Esophagus squamous epithelium (tissue), 5 donors: ENCODE data around the gene ACAA1. TPM values are rescaled to one million over a fixed set of nuclear protein-coding genes. Genes with fewer than 3 reads are reported as not detected.

Experiments
- DNase-seq: peaks from one replicate; lab custom pipeline; 2025; lab: John Stamatoyannopoulos, UW
- H3K27ac ChIP-seq, 4 donors: fragments of 200-600 bp; sonication (generic); one replicate each; pipeline ENCODE4 v1.5.1; 2016 to 2019; ENCODE audit warnings: mild to moderate bottlenecking in 1 of 4
- H3K27me3 ChIP-seq, 4 donors: fragments of 200-600 bp; sonication (generic); 1 replicate in 3 of 4; 2 replicates in 1 of 4; pipeline versions ENCODE4 v1.5.1 to v1.6.0; 2017 to 2021; ENCODE audit warnings: antibody characterized with exemption in 1 of 4
- H3K36me3 ChIP-seq, 3 donors: fragments of 200-600 bp; sonication (generic); one replicate each; pipeline ENCODE4 v1.5.1; 2016 to 2019
- H3K4me1 ChIP-seq, 3 donors: fragments of 200-600 bp; sonication (generic); one replicate each; pipeline ENCODE4 v1.5.1; 2017 to 2019
- H3K4me3 ChIP-seq, 4 donors: fragments of 200-600 bp; sonication (generic); 1 replicate in 3 of 4; 2 replicates in 1 of 4; pipeline ENCODE4 v1.5.1; 2016 to 2019; ENCODE audit warnings: mild to moderate bottlenecking in 2 of 4, moderate library complexity in 1 of 4
- H3K9me3 ChIP-seq, 3 donors: fragments of 200-600 bp; sonication (generic); one replicate each; pipeline ENCODE4 v1.5.1; 2016 to 2019
- POLR2A ChIP-seq, 4 donors: fragments of 450-650 bp; IDR thresholded peaks; one replicate each; pipeline ENCODE4 v1.6.1; 2017; ENCODE audit warnings: antibody characterized with exemption in 4 of 4, mild to moderate bottlenecking in 4 of 4, moderate library complexity in 3 of 4
- WGBS, 2 donors: methylation state at CpG; one replicate each; pipeline ENCODE4 v1.1.5; 2018; 5-methylcytosine and 5-hydroxymethylcytosine counted together
- intact Hi-C: fragments of 100-400 bp; cut with DNase I; formaldehyde crosslinking; loops from one replicate; pipeline ENCODE4 v1.15.0; 2022
- total RNA-seq, 4 donors: library from RNA; depleted of rRNA; stranded (reverse); fragments of >200 nt; gene quantifications; one replicate each; pipeline ENCODE4 v1.1.0, GENCODE V29; 2016
- TF ChIP-seq, protein P1 (sequence below), 6 experiments: fragments of 450-650 bp in 4 of 6; fragments of 200-600 bp in 2 of 6; sonication (generic) in 2 of 6; IDR thresholded peaks; one replicate each; pipeline ENCODE4 v1.5.1; 2016 to 2019; ENCODE audit warnings: antibody characterized with exemption in 6 of 6, mild to moderate bottlenecking in 4 of 6, moderate library complexity in 4 of 6
- donor health status: DM: yes; HTN: yes; CAD: no.

ACAA1 gene, protein sequence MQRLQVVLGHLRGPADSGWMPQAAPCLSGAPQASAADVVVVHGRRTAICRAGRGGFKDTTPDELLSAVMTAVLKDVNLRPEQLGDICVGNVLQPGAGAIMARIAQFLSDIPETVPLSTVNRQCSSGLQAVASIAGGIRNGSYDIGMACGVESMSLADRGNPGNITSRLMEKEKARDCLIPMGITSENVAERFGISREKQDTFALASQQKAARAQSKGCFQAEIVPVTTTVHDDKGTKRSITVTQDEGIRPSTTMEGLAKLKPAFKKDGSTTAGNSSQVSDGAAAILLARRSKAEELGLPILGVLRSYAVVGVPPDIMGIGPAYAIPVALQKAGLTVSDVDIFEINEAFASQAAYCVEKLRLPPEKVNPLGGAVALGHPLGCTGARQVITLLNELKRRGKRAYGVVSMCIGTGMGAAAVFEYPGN
- 10 to 100 TPM; 63.5 to 75.2 (median 68.7) TPM for total RNA-seq

DNA sequence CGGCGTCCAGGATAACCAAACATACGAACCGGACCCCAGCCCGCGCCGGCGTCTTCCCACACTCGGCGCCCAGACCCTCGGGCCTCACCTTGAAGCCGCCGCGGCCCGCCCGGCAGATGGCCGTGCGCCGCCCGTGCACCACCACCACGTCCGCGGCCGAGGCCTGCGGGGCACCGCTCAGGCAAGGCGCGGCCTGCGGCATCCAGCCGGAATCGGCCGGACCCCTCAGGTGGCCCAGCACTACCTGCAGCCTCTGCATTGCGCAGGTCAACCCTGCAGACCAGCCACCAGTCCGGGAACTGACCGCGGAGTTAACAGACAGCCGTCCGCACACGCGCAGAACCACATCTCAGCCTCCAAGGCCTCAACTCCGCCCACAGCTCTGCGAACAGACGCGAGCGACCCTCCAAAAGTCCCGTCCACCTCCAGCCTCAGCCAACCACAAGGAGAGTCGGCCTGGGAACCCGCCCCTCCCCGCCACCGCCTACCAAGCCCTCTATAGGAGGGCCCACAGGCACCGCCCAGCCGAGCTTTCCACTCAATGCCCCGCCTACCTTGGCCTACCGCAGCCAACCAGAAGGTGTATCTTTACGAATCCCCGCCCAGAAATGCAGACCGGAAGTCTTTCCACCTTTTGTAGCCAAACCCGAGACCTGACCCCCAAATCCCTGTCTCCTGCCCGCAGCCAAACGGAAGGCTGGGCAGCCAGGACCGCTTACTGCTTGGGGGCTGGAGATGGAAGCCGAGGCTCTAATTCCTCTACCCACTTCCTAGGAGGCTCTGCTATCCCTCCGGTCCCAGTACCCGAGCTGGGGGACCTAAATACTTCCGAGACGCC, at the start of gene ACAA1:
Gene ACAA1, minus strand, starts transcription at position 351 of the 838 bp plus-strand sequence. Its CDS starts 92 bp downstream, at position 259.
- Histone ChIP-seq H3K4me3 (peak within 1 kb of the TSS; percentile 64 to 99 (median 90)), H3K36me3 (peaks cover 0 to 53% (median 3%) of the 10 kb centered on the region in 3 donors), H3K27ac (peak within 1 kb of the TSS; percentile 90 to 98 (median 94)), H3K9me3 (no peaks in the 10 kb centered on the region), H3K27me3 (no peaks in the 10 kb centered on the region), H3K4me1 (peaks cover 39 to 78% (median 49%) of the 10 kb centered on the region in 3 donors)
- 0% methylated on average over 6 to 24 of the region's 66 CpGs for WGBS, 2 donors
- DNase-seq, result peak; percentile 98
- TF ChIP-seq POLR2A (IDR thresholded peaks at IDR 0.05), result peak in 3 of 4 donors; percentile 41 to 84 (median 66)
- TF ChIP-seq, protein P1, sequence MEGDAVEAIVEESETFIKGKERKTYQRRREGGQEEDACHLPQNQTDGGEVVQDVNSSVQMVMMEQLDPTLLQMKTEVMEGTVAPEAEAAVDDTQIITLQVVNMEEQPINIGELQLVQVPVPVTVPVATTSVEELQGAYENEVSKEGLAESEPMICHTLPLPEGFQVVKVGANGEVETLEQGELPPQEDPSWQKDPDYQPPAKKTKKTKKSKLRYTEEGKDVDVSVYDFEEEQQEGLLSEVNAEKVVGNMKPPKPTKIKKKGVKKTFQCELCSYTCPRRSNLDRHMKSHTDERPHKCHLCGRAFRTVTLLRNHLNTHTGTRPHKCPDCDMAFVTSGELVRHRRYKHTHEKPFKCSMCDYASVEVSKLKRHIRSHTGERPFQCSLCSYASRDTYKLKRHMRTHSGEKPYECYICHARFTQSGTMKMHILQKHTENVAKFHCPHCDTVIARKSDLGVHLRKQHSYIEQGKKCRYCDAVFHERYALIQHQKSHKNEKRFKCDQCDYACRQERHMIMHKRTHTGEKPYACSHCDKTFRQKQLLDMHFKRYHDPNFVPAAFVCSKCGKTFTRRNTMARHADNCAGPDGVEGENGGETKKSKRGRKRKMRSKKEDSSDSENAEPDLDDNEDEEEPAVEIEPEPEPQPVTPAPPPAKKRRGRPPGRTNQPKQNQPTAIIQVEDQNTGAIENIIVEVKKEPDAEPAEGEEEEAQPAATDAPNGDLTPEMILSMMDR (IDR thresholded peaks at IDR 0.05), result peak in 1 of 6 experiments; percentile 16
- intact Hi-C loops, result loop anchor here (2.0 to 10.0 kb wide), 2 partner anchors 32 to 102 kb away; partner anchors contain the start of gene DLEC1

DNA sequence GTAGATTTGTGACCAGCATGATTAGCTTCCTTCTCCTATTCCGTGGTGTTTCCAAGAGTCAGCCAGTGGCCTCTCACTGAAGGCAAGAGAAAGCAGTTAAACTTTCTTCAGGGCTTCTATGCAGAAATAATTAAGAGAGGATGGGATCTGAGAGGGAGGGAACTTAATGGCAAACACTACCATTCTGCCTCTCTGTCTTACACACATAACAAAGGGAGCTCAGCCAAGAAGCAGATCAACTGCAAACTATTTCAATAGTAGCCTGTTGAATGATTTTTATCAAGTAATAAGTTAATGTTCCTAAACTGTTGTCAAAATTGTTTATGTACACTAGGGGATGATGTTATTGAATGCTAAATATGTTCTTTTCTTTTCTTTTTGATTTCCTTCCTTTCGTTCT, 40.3 kb upstream of the ACAA1 start:
- Histone ChIP-seq H3K4me1 (peaks cover 8 to 37% (median 11%) of the 10 kb centered on the region in 3 donors), H3K36me3 (peaks cover 0 to 8% (median 0%) of the 10 kb centered on the region in 3 donors), H3K27ac (no peak overlapping the region), H3K9me3 (no peaks in the 10 kb centered on the region), H3K4me3 (no peak overlapping the region), H3K27me3 (no peaks in the 10 kb centered on the region)
- no peak for DNase-seq
- TF ChIP-seq, protein P1 (IDR thresholded peaks at IDR 0.05), result no peak
- TF ChIP-seq POLR2A (IDR thresholded peaks at IDR 0.05), result no peak
- intact Hi-C loops, result no loop called here
- WGBS, 2 donors, result 53 to 66% methylated on average over 2 of the region's 2 CpGs

DNA sequence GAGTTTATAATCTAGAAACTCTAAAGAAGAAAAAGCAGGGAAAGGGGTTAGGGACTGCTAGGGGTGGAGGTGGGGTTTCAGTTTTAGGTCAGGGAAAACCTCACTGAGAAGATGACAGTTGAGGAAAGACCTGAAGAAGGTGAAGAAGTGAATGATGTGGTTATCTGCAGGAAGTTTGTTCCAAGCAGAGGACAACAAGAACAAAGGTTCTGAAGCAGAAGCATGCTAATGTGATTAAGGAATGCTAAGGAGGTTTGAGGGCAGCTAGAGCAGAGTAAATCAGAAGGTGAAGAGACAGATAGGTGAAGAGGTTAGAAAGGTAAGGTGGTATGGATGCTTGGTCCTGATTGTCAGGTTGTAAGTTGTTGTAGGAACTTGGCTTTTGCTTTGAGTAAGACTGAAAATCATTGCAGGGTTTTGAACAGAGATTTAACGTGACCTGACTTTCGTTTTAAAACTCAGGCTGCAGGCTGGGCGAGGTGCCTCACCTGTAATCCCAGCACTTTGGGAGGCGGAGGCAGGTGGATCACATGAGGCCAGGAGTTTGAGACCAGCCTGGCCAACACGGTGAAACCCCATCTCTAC, 37.0 kb upstream of the ACAA1 start:
- TF ChIP-seq, protein P1 (IDR thresholded peaks at IDR 0.05), result no peak
- TF ChIP-seq POLR2A (IDR thresholded peaks at IDR 0.05), result no peak
- Histone ChIP-seq H3K4me1 (peaks cover 8 to 53% (median 11%) of the 10 kb centered on the region in 3 donors), H3K27me3 (no peaks in the 10 kb centered on the region), H3K9me3 (no peaks in the 10 kb centered on the region), H3K4me3 (no peak overlapping the region), H3K36me3 (peaks cover 0 to 8% (median 0%) of the 10 kb centered on the region in 3 donors), H3K27ac (no peak overlapping the region)
- 59 to 66% methylated on average over 5 of the region's 5 CpGs for WGBS, 2 donors
- intact Hi-C loops, result no loop called here
- no peak for DNase-seq

DNA sequence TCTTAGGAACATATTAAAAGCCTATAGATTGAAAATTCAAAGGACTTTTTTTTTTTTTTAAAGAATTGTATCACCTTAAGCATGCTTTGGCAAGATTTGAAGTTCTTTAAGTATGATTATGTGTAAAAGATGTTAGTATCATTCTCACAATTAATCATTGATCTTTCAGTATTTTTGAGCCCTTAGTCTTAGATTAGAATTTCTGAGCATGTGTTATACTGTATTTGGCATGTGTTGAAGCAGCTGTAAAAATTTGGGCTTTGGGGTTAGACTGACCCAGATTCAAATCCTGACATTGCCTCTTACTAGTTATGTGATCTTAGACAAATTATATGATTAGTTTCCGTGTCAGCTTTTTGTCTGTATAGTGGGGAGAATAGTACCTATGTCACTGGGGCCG, 34.7 kb upstream of the ACAA1 start:
- H3K27ac ChIP-seq, result no peak overlapping the region
- H3K27me3 ChIP-seq, result no peaks in the 10 kb centered on the region
- no peaks in the 10 kb centered on the region for H3K9me3 ChIP-seq
- intact Hi-C loops, result no loop called here
- 75 to 81% methylated on average over 2 of the region's 2 CpGs for WGBS, 2 donors
- no peak for DNase-seq
- no peaks in the 10 kb centered on the region for H3K36me3 ChIP-seq
- H3K4me1 ChIP-seq, result peaks cover 14 to 69% (median 24%) of the 10 kb centered on the region in 3 donors
- no peak for TF ChIP-seq POLR2A (IDR thresholded peaks at IDR 0.05)
- TF ChIP-seq, protein P1 (IDR thresholded peaks at IDR 0.05), result no peak
- H3K4me3 ChIP-seq, result no peak overlapping the region
